PC-9 (cell line): Measurements from ENCODE around the gene CDK2AP2.

Experiments
- CTCF ChIP-seq: fragments of 200-600 bp; sonication (generic); conservative IDR thresholded peaks from 2 replicates; pipeline ENCODE4 v1.6.1; 2017; ENCODE audit warnings: mixed run types, antibody characterized with exemption, mild to moderate bottlenecking, moderate library complexity
- EZH2 ChIP-seq: fragments of 200-600 bp; sonication (generic); IDR thresholded peaks from 2 replicates; pipeline ENCODE4 v1.8.0; 2017; ENCODE audit warnings: antibody characterized with exemption, low read depth

- TF ChIP-seq CTCF (no peak), EZH2 (no peak)
Measured at GRCh38 chr11:67466367-67466766, 41.6 kb downstream of the CDK2AP2 start.
